GM23338 (cell line): ENCODE results near the gene TMEM98. TPM values are rescaled to one million over a fixed set of nuclear protein-coding genes. Genes with fewer than 3 reads are reported as not detected.

Source experiments
- ATAC-seq: fragments of 200-7000 bp; cut with Tn5 transposase; 3 replicates; pipeline ENCODE4 v1.9.1; 2020
- DNase-seq: peaks from one replicate; pipeline ENCODE4 v3.0.0-alpha.2; 2015; ENCODE audit warnings: low spot score
- H2AFZ ChIP-seq: fragments of 200-600 bp; sonication (generic); 2 replicates; pipeline ENCODE4 v1.8.0; 2016; ENCODE audit warnings: antibody characterized with exemption, mild to moderate bottlenecking, moderate library complexity
- H3F3A ChIP-seq: fragments of 200-600 bp; sonication (generic); replicated peaks from 2 replicates; pipeline ENCODE4 v1.8.0; 2017; ENCODE audit warnings: antibody characterized with exemption, mixed run types, low read depth
- H3K27ac ChIP-seq: fragments of 200-600 bp; sonication (generic); 2 replicates; pipeline ENCODE4 v1.6.1; 2016; ENCODE audit warnings: low read depth
- H3K27me3 ChIP-seq: fragments of 200-600 bp; sonication (generic); 2 replicates; pipeline ENCODE4 v1.8.0; 2016; ENCODE audit warnings: mild to moderate bottlenecking, mixed run types, moderate library complexity; ENCODE audit not compliant: insufficient read depth
- H3K36me3 ChIP-seq: fragments of 200-600 bp; sonication (generic); 2 replicates; pipeline ENCODE4 v1.8.0; 2016; ENCODE audit warnings: mild to moderate bottlenecking; ENCODE audit not compliant: insufficient read depth
- H3K4me1 ChIP-seq: fragments of 200-600 bp; sonication (generic); 2 replicates; pipeline ENCODE4 v1.8.0; 2016; ENCODE audit warnings: mild to moderate bottlenecking, moderate library complexity; ENCODE audit not compliant: insufficient read depth
- H3K4me2 ChIP-seq: fragments of 200-600 bp; sonication (generic); 2 replicates; pipeline ENCODE4 v1.7.1; 2017; ENCODE audit warnings: mixed run types
- H3K4me3 ChIP-seq: fragments of 200-600 bp; sonication (generic); 2 replicates; pipeline ENCODE4 v1.6.1; 2016; ENCODE audit warnings: mixed run types
- H3K79me2 ChIP-seq: fragments of 200-600 bp; sonication (generic); replicated peaks from 2 replicates; pipeline ENCODE4 v1.8.0; 2017; ENCODE audit warnings: mild to moderate bottlenecking; ENCODE audit not compliant: insufficient read depth
- H3K9me2 ChIP-seq: fragments of 200-600 bp; sonication (generic); 2 replicates; pipeline ENCODE4 v1.8.0; 2017; ENCODE audit not compliant: insufficient read depth
- H4K20me1 ChIP-seq: fragments of 200-600 bp; sonication (generic); replicated peaks from 2 replicates; pipeline ENCODE4 v1.8.0; 2017; ENCODE audit warnings: mild to moderate bottlenecking; ENCODE audit not compliant: insufficient read depth
- H3K27ac Mint-ChIP-seq: 2 replicates; pipeline ENCODE4 v1.8.0; 2020; ENCODE audit warnings: inconsistent platforms, mild to moderate bottlenecking, moderate library complexity, mixed read lengths
- H3K27me3 Mint-ChIP-seq: 3 replicates; pipeline ENCODE4 v1.8.0; 2022; ENCODE audit warnings: low read depth, mild to moderate bottlenecking, moderate library complexity, mixed read lengths, inconsistent platforms; ENCODE audit not compliant: insufficient read depth, poor library complexity
- H3K36me3 Mint-ChIP-seq: 3 replicates; pipeline ENCODE4 v1.8.0; 2021; ENCODE audit warnings: low read depth, mild to moderate bottlenecking, inconsistent platforms, moderate library complexity, mixed read lengths
- H3K4me1 Mint-ChIP-seq: 3 replicates; pipeline ENCODE4 v1.8.0; 2020; ENCODE audit warnings: mild to moderate bottlenecking, inconsistent platforms, mixed read lengths
- H3K4me3 Mint-ChIP-seq: 3 replicates; pipeline ENCODE4 v1.8.0; 2021; ENCODE audit warnings: moderate library complexity, mild to moderate bottlenecking, inconsistent platforms, mixed read lengths
- H3K9me3 Mint-ChIP-seq: 3 replicates; pipeline ENCODE4 v1.8.0; 2020; ENCODE audit warnings: moderate library complexity, mild to moderate bottlenecking, inconsistent platforms, mixed read lengths
- CREB1 ChIP-seq: fragments of 250-450 bp; sonication (Bioruptor Pico); IDR thresholded peaks from 2 replicates; pipeline ENCODE4 v1.5.0; 2020; ENCODE audit warnings: low read depth, mild to moderate bottlenecking, moderate library complexity
- EZH2 ChIP-seq: fragments of 200-600 bp; sonication (generic); IDR thresholded peaks from one replicate; pipeline ENCODE4 v1.8.0; 2017; ENCODE audit warnings: antibody characterized with exemption, mild to moderate bottlenecking, low read depth; ENCODE audit not compliant: unreplicated experiment
- EZH2phosphoT487 ChIP-seq: fragments of 200-600 bp; sonication (generic); IDR thresholded peaks from one replicate; pipeline ENCODE4 v1.8.1; 2018; ENCODE audit warnings: antibody characterized with exemption; ENCODE audit not compliant: unreplicated experiment
- JUNB ChIP-seq: IDR thresholded peaks from one replicate; pipeline ENCODE4 v1.6.1; 2016; ENCODE audit warnings: antibody characterized with exemption; ENCODE audit not compliant: unreplicated experiment
- NANOG ChIP-seq: IDR thresholded peaks from 2 replicates; pipeline ENCODE4 v1.6.1; 2016; ENCODE audit warnings: antibody characterized with exemption, borderline replicate concordance
- POLR2AphosphoS5 ChIP-seq: IDR thresholded peaks from 2 replicates; pipeline ENCODE4 v1.6.1; 2016; ENCODE audit warnings: antibody characterized with exemption, low read depth
- STAT1 ChIP-seq: IDR thresholded peaks from one replicate; pipeline ENCODE4 v1.6.1; 2016; ENCODE audit warnings: antibody characterized with exemption; ENCODE audit not compliant: unreplicated experiment
- polyA plus RNA-seq: library from polyadenylated mRNA; unstranded; fragments of >200 nt; fragmentation: Nextera tagmentation; extraction: Ambion mirVana; gene quantifications from 2 replicates; pipeline ENCODE4 v1.2.1, GENCODE V29; 2016
- total RNA-seq: library from RNA; depleted of rRNA; stranded (reverse); fragments of >200 nt; shearing (Covaris generic); gene quantifications from 2 replicates; pipeline ENCODE4 v1.2.3, GENCODE V29; 2014
- TF ChIP-seq, protein P1 (sequence below), 2 experiments: fragments of 200-600 bp in 1 of 2; sonication (generic) in 1 of 2; conservative IDR thresholded peaks; 2 replicates each; pipeline versions ENCODE4 v1.5.1 to v1.6.1; 2016 to 2017; ENCODE audit warnings: antibody characterized with exemption in 2 of 2, low read depth in 2 of 2, mild to moderate bottlenecking in 2 of 2, moderate library complexity in 1 of 2
- TF ChIP-seq, protein P2 (sequence below): IDR thresholded peaks from 2 replicates; pipeline ENCODE4 v1.6.1; 2016; ENCODE audit warnings: antibody characterized with exemption
- TF ChIP-seq, protein P3 (sequence below): fragments of 250-450 bp; sonication (Bioruptor Pico); IDR thresholded peaks from 2 replicates; pipeline ENCODE4 v1.5.0; 2020; ENCODE audit warnings: mild to moderate bottlenecking, moderate library complexity

Gene TMEM98
- total and polyA plus RNA-seq, 2 experiments from 2014 or later = 60.4 to 94.8 TPM

DNA sequence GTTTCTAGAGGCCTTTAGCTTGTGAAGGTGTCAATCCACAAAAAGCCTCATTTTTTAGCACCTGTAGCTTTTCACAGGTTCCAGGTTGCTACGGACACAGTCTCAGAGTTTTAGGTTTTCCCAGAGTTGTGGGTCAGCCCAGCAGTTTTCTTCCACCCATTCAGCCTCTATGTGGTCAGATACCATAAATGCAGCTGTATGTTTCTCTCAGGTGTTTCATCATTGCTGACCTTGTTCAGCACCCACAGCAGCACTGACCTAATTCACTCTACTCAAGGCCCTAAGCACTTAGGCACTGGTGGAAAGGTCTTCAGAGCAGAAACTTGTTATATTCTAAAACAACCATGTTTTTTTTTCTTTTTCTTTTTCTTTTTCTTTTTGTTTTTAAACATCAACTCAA lies 48.7 kb downstream of the TMEM98 start (continued):
- TF ChIP-seq, protein P1, sequence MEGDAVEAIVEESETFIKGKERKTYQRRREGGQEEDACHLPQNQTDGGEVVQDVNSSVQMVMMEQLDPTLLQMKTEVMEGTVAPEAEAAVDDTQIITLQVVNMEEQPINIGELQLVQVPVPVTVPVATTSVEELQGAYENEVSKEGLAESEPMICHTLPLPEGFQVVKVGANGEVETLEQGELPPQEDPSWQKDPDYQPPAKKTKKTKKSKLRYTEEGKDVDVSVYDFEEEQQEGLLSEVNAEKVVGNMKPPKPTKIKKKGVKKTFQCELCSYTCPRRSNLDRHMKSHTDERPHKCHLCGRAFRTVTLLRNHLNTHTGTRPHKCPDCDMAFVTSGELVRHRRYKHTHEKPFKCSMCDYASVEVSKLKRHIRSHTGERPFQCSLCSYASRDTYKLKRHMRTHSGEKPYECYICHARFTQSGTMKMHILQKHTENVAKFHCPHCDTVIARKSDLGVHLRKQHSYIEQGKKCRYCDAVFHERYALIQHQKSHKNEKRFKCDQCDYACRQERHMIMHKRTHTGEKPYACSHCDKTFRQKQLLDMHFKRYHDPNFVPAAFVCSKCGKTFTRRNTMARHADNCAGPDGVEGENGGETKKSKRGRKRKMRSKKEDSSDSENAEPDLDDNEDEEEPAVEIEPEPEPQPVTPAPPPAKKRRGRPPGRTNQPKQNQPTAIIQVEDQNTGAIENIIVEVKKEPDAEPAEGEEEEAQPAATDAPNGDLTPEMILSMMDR (conservative IDR thresholded peaks at IDR 0.05; ENCODE audit: low read depth in 2 of 2) = no peak
- TF ChIP-seq NANOG = no peak
- TF ChIP-seq JUNB = no peak
- TF ChIP-seq, protein P2, sequence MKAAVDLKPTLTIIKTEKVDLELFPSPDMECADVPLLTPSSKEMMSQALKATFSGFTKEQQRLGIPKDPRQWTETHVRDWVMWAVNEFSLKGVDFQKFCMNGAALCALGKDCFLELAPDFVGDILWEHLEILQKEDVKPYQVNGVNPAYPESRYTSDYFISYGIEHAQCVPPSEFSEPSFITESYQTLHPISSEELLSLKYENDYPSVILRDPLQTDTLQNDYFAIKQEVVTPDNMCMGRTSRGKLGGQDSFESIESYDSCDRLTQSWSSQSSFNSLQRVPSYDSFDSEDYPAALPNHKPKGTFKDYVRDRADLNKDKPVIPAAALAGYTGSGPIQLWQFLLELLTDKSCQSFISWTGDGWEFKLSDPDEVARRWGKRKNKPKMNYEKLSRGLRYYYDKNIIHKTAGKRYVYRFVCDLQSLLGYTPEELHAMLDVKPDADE = no peak
- no peak for TF ChIP-seq CREB1 (CRISPR knock-in tag)
- no peak for TF ChIP-seq EZH2

DNA sequence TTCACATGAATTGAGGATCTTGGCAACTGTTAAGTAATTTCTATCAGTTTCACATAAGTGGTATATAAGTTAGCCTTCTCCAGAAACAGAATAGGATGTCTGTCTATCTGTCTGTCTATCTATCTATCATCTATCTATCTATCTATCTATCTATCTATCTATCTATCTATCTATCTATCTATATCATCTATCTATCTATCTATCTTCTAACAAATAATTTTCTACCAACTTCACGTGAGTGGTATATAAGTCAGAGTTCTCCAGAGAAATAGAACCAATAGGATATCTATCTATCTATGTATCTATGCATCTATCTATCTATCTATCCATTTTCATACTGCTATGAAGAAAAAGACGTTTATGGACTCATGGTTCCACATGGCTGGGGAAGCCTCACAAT lies 52.3 kb downstream of the TMEM98 start:
- Histone ChIP-seq H3K4me2 (no peak overlapping the region), H3K27ac (no peak overlapping the region), H3K9me2 (no peaks in the 10 kb centered on the region), H3F3A (no peaks in the 10 kb centered on the region), H3K4me3 (no peak overlapping the region), H3K4me1 (no peaks in the 10 kb centered on the region), H4K20me1 (no peaks in the 10 kb centered on the region), H2AFZ (no peak overlapping the region), H3K27me3 (no peaks in the 10 kb centered on the region), H3K79me2 (no peaks in the 10 kb centered on the region), H3K36me3 (no peaks in the 10 kb centered on the region)
- no peak overlapping the region for H3K27ac Mint-ChIP-seq
- H3K4me3 Mint-ChIP-seq = no peak overlapping the region
- H3K27me3 Mint-ChIP-seq = peaks cover 3% of the 10 kb centered on the region
- ATAC-seq = no peak
- peaks cover 15% of the 10 kb centered on the region for H3K36me3 Mint-ChIP-seq
- DNase-seq = no peak
- H3K9me3 Mint-ChIP-seq = peaks cover 44% of the 10 kb centered on the region
- no peaks in the 10 kb centered on the region for H3K4me1 Mint-ChIP-seq
- TF ChIP-seq POLR2AphosphoS5 (no peak), CREB1 (CRISPR knock-in tag) (no peak), EZH2phosphoT487 (no peak), EZH2 (no peak), STAT1 (no peak), JUNB (no peak)
- TF ChIP-seq, protein P3, sequence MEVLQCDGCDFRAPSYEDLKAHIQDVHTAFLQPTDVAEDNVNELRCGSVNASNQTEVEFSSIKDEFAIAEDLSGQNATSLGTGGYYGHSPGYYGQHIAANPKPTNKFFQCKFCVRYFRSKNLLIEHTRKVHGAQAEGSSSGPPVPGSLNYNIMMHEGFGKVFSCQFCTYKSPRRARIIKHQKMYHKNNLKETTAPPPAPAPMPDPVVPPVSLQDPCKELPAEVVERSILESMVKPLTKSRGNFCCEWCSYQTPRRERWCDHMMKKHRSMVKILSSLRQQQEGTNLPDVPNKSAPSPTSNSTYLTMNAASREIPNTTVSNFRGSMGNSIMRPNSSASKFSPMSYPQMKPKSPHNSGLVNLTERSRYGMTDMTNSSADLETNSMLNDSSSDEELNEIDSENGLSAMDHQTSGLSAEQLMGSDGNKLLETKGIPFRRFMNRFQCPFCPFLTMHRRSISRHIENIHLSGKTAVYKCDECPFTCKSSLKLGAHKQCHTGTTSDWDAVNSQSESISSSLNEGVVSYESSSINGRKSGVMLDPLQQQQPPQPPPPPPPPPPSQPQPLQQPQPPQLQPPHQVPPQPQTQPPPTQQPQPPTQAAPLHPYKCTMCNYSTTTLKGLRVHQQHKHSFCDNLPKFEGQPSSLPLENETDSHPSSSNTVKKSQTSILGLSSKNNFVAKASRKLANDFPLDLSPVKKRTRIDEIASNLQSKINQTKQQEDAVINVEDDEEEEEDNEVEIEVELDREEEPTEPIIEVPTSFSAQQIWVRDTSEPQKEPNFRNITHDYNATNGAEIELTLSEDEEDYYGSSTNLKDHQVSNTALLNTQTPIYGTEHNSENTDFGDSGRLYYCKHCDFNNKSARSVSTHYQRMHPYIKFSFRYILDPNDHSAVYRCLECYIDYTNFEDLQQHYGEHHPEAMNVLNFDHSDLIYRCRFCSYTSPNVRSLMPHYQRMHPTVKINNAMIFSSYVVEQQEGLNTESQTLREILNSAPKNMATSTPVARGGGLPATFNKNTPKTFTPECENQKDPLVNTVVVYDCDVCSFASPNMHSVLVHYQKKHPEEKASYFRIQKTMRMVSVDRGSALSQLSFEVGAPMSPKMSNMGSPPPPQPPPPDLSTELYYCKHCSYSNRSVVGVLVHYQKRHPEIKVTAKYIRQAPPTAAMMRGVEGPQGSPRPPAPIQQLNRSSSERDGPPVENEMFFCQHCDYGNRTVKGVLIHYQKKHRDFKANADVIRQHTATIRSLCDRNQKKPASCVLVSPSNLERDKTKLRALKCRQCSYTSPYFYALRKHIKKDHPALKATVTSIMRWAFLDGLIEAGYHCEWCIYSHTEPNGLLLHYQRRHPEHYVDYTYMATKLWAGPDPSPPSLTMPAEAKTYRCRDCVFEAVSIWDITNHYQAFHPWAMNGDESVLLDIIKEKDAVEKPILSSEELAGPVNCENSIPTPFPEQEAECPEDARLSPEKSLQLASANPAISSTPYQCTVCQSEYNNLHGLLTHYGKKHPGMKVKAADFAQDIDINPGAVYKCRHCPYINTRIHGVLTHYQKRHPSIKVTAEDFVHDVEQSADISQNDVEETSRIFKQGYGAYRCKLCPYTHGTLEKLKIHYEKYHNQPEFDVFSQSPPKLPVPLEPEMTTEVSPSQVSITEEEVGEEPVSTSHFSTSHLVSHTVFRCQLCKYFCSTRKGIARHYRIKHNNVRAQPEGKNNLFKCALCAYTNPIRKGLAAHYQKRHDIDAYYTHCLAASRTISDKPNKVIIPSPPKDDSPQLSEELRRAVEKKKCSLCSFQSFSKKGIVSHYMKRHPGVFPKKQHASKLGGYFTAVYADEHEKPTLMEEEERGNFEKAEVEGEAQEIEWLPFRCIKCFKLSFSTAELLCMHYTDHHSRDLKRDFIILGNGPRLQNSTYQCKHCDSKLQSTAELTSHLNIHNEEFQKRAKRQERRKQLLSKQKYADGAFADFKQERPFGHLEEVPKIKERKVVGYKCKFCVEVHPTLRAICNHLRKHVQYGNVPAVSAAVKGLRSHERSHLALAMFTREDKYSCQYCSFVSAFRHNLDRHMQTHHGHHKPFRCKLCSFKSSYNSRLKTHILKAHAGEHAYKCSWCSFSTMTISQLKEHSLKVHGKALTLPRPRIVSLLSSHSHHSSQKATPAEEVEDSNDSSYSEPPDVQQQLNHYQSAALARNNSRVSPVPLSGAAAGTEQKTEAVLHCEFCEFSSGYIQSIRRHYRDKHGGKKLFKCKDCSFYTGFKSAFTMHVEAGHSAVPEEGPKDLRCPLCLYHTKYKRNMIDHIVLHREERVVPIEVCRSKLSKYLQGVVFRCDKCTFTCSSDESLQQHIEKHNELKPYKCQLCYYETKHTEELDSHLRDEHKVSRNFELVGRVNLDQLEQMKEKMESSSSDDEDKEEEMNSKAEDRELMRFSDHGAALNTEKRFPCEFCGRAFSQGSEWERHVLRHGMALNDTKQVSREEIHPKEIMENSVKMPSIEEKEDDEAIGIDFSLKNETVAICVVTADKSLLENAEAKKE (CRISPR knock-in tag) = no peak
- TF ChIP-seq, protein P2 = no peak
- TF ChIP-seq, protein P1 (conservative IDR thresholded peaks at IDR 0.05; ENCODE audit: low read depth in 2 of 2) = no peak
